ENCODE measurements around the gene SLC43A3. TPM values are rescaled to one million over a fixed set of nuclear protein-coding genes. Genes with fewer than 3 reads are reported as not detected.

SLC43A3 gene
- total and polyA plus RNA-seq, 9 donors: 17.0 to 69.3 (median 36.3) TPM

DNA sequence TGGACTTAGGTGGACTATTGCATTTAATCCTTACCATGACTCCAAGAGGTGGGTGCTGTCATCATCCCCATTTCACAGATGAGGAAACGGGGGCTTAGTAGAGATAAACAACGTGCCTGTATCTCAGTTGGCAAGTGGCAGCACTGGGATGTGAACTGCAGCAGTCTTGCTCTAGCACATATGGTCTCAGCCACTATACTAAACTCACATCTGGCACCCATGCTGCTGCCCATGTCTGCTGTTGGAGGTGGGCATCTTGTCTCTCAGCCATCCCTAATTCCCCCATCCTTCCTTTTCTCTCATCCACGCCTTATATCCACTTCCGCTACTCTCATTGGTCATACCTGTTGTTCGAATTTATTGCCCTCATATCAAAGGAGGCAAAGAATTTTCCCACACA, 49.8 kb downstream of the SLC43A3 start:
- DNase-seq: no peak
- 43 to 64% (median 57%) methylated on average over 5 of the region's 5 CpGs for WGBS, 3 donors
- intact Hi-C loops (cut with DNase I): no loop called here

DNA sequence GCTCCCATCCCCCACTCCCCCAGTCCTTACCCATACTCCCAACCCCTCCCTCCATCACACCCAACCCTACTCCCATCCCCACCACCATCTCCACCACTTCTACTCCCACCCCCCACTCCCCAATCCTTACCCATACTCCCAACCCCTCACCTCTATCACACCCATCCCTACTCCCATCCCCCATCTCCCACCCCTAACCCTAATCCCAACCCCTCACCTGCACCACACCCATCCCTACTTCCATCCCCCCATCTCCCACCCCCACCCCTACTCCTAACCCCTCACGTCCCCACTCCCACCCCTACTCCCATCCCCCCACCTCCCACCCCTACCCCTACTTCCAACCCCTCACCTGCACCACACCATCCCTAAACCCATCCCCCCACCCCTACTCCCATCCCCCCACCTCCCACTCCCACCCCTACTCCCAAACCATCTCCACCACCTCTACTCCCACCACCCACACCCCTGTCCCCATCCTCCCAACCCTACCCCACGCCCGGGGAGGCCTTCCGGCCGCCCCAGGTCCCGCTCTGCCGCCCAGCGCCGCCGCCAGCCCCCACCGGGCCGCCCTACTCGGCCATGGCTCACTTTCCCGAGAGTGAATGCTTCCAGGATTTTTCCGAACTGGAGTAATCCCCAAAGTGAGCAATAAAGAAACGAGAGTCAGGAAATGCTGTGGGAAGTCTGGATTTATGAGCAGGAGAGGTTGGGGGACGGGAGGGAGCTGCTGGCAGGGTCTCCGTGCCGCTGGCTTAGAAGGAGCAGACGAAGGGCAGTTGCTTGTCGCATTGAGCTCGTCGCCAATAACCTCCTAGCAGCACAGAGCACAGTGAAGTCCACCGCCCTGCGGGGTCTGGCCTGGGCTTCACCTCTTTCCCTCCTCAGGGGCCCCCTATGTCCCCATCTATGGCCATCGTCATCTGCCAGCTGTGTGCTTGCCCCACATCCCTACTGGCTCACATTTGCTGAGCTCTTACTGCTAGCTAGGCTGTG, 50.5 kb downstream of the SLC43A3 start:
- intact Hi-C loops (cut with DNase I): no loop called here
- WGBS, 3 donors: 51 to 60% (median 52%) methylated on average over 23 to 26 of the region's 26 CpGs
- no peak overlapping the region for H3K27ac ChIP-seq
- DNase-seq: no peak
- no peaks in the 10 kb centered on the region for H3K4me1 ChIP-seq (ENCODE audit: insufficient read depth)
- no peaks in the 10 kb centered on the region for H3K27me3 ChIP-seq
- H3K36me3 ChIP-seq: no peaks in the 10 kb centered on the region
- H3K4me3 ChIP-seq: no peak overlapping the region
- no peaks in the 10 kb centered on the region for H3K9me3 ChIP-seq
- TF ChIP-seq EP300 (IDR thresholded peaks at IDR 0.05): no peak
- no peak for TF ChIP-seq POLR2A (IDR thresholded peaks at IDR 0.05)
- TF ChIP-seq, protein P1, sequence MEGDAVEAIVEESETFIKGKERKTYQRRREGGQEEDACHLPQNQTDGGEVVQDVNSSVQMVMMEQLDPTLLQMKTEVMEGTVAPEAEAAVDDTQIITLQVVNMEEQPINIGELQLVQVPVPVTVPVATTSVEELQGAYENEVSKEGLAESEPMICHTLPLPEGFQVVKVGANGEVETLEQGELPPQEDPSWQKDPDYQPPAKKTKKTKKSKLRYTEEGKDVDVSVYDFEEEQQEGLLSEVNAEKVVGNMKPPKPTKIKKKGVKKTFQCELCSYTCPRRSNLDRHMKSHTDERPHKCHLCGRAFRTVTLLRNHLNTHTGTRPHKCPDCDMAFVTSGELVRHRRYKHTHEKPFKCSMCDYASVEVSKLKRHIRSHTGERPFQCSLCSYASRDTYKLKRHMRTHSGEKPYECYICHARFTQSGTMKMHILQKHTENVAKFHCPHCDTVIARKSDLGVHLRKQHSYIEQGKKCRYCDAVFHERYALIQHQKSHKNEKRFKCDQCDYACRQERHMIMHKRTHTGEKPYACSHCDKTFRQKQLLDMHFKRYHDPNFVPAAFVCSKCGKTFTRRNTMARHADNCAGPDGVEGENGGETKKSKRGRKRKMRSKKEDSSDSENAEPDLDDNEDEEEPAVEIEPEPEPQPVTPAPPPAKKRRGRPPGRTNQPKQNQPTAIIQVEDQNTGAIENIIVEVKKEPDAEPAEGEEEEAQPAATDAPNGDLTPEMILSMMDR (IDR thresholded peaks at IDR 0.05): no peak

More for the DNA sequence above, 49.8 kb downstream of the SLC43A3 start:
- Histone ChIP-seq H3K9me3 (no peaks in the 10 kb centered on the region), H3K4me3 (no peak overlapping the region), H3K27ac (no peak overlapping the region), H3K4me1 (ENCODE audit: insufficient read depth) (no peaks in the 10 kb centered on the region), H3K27me3 (no peaks in the 10 kb centered on the region), H3K36me3 (no peaks in the 10 kb centered on the region)
- TF ChIP-seq EP300 (IDR thresholded peaks at IDR 0.05) (no peak), POLR2A (IDR thresholded peaks at IDR 0.05) (no peak)
- TF ChIP-seq, protein P1 (IDR thresholded peaks at IDR 0.05): no peak

DNA sequence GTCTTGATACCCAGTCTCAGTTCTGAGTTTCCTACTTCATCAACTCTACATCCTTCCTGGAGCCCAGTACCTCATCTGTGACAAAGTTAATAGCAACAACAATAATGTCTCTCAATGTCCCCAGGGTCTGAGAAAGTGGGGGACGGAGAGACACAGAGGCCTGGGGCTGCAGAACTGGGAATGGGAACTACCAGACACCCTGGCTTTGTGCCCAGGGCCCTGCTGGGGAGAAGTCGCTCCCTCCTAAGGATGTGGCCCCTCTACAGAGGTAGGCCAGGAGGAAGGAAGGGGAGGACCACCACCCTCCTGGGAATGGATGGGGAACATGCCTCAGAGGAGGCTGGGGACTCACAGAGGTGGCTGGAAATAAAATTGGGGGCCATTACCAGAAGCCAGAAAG, 51.4 kb downstream of the SLC43A3 start:
- intact Hi-C loops (cut with DNase I): no loop called here
- no peaks in the 10 kb centered on the region for H3K27me3 ChIP-seq

DNA sequence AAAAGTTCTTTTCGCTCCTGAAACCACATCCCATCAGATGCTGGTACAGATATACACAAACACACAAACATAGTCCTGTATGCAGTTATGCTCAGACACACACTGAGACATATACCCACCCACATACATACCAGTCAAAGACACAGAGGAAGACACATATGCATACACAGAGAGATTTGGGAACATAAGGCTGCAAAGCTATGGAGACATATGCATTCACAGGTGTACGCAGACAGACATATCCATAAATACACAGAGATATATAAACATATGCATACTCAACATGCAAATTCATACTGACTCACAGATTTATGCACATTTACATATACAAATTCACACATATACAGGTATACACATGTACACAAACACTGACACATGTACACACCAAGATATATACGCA, 52.0 kb downstream of the SLC43A3 start:
- DNase-seq: no peak
- 83 to 93% (median 89%) methylated on average over 3 of the region's 3 CpGs for WGBS, 3 donors
- Histone ChIP-seq H3K36me3 (no peaks in the 10 kb centered on the region), H3K27ac (no peak overlapping the region), H3K9me3 (no peaks in the 10 kb centered on the region), H3K4me1 (ENCODE audit: insufficient read depth) (no peaks in the 10 kb centered on the region), H3K27me3 (no peaks in the 10 kb centered on the region), H3K4me3 (no peak overlapping the region)
- TF ChIP-seq POLR2A (IDR thresholded peaks at IDR 0.05): no peak
- TF ChIP-seq, protein P1 (IDR thresholded peaks at IDR 0.05): no peak
- TF ChIP-seq EP300 (IDR thresholded peaks at IDR 0.05): no peak
- intact Hi-C loops (cut with DNase I): no loop called here

More for the DNA sequence above, 51.4 kb downstream of the SLC43A3 start:
- no peaks in the 10 kb centered on the region for H3K9me3 ChIP-seq
- H3K4me3 ChIP-seq: no peak overlapping the region
- WGBS, 3 donors: 64 to 79% (median 71%) methylated on average over 2 of the region's 2 CpGs
- no peak for TF ChIP-seq EP300 (IDR thresholded peaks at IDR 0.05)
- no peak for TF ChIP-seq POLR2A (IDR thresholded peaks at IDR 0.05)
- TF ChIP-seq, protein P1 (IDR thresholded peaks at IDR 0.05): no peak
- H3K27ac ChIP-seq: no peak overlapping the region
- DNase-seq: no peak
- H3K4me1 ChIP-seq (ENCODE audit: insufficient read depth): no peaks in the 10 kb centered on the region
- H3K36me3 ChIP-seq: no peaks in the 10 kb centered on the region

Measured in ovary (tissue), 9 donors.